ENCODE measurements around the gene PEDS1. TPM values are rescaled to one million over a fixed set of nuclear protein-coding genes. Genes with fewer than 3 reads are reported as not detected.
"Not testable (repeated sequence)": the region's sequence is repeated elsewhere in the genome, so short reads cannot be mapped to it uniquely, and the experiment has no call there.

The PEDS1 gene
- total RNA-seq: 9.1 TPM

DNA sequence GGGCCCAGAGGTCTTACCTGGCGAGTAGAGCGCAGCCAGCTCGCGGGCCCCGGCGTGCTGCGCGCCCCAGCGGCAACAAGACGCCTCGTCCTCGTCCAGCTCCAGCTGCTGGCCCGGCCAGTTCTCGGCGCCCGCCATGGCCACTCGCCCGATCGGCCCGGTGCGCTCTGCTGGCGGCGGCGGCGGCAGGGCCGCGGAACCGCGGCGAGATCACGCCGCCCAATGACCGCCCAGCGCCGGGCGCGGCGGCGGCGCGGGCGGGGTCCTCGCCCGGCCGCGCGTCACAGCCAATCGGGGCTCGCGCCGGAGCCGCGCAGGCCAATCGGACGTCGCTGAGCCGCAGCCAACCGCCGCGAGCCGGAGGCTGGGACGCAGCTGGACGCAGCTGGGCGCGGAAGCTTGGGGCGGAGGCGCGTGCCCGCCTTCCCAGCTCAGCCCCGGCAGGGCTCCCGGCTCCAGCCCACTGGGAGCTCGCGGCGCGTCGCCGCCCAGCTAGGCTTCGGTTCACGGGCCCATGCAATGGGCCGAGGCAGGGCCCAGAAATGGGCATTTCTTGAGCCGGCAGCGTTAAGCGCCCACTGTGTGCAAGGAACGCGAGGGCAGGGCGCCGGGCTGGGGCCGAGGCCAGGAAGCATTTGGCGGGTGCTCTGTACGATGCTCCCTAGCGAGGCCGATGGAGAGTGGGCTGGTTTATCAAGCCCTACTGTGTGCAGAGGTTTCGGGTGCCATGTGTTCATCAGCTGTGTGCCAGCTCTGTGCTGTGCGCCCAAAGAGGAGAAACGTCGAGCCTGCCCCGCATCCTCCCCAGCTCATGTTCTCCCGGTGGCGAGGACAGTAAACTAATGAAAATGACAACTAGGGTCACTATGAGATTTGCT is at the start of gene PEDS1:
Gene PEDS1, minus strand, starts transcription at position 224 of the 878 bp plus-strand sequence. Its CDS starts 86 bp downstream, at position 138.
- ATAC-seq (peak; percentile 94), DNase-seq (ENCODE audit: low spot score) (peak; percentile 93)

DNA sequence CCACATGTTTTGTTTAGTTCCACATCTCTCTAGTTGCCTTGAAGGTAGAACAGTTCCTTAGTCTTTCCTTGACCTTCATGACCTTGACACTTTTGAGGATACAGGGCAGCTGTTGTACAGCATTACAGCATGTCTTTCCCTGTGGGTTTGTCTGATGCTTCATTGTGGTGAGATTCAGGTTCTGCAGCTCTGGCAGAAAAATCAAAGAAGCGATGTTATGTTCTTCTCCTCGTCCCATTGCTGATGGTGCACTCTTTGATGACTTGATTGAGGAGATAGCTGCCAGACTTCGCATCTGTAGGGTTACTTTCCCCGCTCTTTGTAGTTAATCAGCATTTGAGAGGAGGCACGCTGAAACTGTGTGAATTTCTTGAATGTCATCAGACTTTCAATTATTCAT is 49.2 kb upstream of the PEDS1 start:
- DNase-seq (ENCODE audit: low spot score) (no peak), ATAC-seq (no peak)

DNA sequence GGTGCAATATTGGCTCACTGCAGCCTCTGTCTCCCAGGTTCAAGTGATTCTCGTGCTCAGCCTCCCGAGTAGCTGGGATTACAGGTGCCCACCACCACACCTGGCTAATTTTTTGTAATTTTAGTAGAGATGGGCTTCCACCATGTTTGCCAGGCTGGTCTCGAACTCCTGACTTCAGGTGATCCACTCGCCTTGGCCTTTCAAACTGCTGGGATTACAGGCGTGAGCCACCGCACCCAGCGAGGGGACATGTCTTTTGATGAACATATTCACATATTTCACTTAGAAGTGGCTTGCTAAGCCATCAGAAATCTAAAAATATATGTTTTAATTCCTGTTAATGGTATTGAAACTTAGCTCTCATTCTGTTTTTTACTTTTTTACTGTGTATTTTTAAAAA is 48.2 kb upstream of the PEDS1 start:
- not testable (repeated sequence) for ATAC-seq; DNase-seq (ENCODE audit: low spot score)

- peak; percentile 66 for ATAC-seq
- DNase-seq (ENCODE audit: low spot score): no peak
Measured at GRCh38 chr20:50200482-50201104, 47.1 kb upstream of the PEDS1 start.

DNA sequence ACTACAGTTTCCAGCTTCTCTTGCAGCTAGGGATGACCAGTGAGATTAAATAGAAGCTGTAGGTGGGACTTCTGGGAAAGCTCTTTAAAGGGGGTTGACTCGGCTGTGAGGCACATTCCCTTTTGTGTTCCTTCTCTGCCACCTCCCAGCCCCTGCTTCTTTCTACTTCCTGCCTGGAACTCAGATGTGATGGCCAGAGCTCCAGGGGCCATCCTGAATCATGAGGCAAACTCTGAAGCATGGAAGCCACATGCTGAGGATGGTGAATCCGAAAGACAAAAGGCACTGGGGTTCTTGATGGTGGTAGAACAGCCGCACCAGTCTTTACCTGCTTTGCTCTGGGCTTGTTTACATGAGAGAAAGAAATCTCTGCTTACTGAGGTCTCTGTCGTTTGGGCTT is 46.2 kb upstream of the PEDS1 start:
- ATAC-seq: no peak

GRCh38 chr20:50198716-50199115 is 45.2 kb upstream of the PEDS1 start:
- DNase-seq (ENCODE audit: low spot score) (no peak), ATAC-seq (no peak)

More for the DNA sequence above, 46.2 kb upstream of the PEDS1 start:
- no peak for DNase-seq (ENCODE audit: low spot score)

GRCh38 chr20:50198180-50198666 is 44.7 kb upstream of the PEDS1 start:
- ATAC-seq (no peak), DNase-seq (ENCODE audit: low spot score) (no peak)

DNA sequence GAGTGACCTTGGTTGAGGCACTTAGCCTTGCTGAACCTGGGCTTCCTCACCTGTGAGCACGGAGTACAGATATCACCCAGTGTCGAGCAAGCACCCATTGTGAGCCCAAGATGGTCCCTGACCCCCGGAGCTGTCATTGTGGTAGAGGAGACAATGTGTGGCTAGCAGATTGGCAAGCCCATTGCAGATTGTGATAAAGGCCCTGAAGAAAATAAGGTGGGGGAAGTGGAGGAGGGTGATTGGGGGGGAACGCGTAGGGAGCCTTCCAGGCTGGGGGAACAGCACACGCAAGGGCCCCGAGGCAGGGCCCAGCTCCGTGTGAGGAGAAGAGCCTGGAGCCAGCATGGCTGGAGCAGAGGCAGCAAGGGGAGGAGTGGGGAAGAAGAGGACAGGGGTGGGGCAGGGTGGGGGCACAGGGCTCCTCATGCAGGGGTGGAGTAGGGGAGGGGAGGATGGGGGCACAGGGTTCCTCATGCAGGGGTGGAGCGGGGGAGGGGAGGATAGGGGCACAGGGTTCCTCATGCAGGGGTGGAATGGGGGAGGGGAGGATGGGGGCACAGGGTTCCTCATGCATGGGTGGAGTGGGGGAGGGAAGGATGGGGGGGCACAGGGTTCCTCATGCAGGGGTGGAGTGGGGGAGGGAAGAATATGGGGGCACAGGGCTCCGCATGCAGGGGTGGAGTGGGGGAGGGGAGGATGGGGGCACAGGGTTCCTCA is 44.1 kb upstream of the PEDS1 start:
- ATAC-seq (no peak), DNase-seq (ENCODE audit: low spot score) (no peak)

- DNase-seq (ENCODE audit: low spot score) (no peak), ATAC-seq (no peak)
Measured at GRCh38 chr20:50196896-50197295, 43.4 kb upstream of the PEDS1 start.

DNA sequence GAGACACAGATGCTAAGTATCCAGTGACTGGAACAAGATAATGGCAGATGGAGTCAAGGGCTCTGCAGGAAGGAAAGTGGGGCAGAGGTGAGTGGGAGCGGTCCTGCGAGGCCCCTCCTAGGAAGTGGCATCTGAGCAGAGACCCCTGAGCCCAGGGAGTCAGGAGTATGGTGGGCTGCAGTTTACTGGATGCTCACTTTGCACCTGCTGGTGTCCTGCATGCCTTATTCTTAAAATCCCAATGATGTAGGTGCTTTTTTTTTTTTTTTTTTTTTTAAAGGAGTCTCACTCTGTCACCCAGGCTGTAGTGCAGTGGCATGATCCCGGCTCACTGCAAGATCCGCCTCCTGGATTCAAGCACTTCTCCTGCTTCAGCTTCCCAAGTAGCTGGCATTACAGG is 42.7 kb upstream of the PEDS1 start:
- DNase-seq (ENCODE audit: low spot score): no peak
- no peak for ATAC-seq

- peak; percentile 0 for ATAC-seq
- DNase-seq (ENCODE audit: low spot score): no peak
Measured at GRCh38 chr20:50195524-50196120, 42.1 kb upstream of the PEDS1 start.

- DNase-seq (ENCODE audit: low spot score) (peak; percentile 75), ATAC-seq (peak; percentile 6)
Measured at GRCh38 chr20:50194831-50195523, 41.5 kb upstream of the PEDS1 start.

DNA sequence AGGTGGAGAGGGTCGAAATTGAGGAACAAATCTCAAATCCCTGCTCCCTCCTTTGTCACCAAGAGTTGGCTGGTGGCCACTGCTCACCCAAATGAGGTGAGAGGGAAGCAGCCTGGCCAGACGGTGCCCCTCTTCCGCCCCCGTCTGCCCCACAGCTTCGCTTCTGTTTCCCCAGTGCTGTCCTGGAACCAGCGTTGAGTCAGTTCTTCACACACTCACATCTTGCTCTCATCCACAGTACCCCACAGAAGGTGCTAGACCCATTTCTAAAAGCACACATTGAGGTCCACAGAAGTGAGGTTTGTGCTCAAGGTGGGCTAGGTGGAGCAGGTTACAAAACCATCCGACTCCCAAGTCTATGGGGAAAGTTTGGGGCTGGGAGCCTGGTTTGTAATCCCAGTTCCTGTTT is 40.9 kb upstream of the PEDS1 start:
- DNase-seq (ENCODE audit: low spot score) (no peak), ATAC-seq (no peak)

- DNase-seq (ENCODE audit: low spot score): peak; percentile 80
- peak; percentile 2 for ATAC-seq
Measured at GRCh38 chr20:50193836-50194421, 40.4 kb upstream of the PEDS1 start.

DNA sequence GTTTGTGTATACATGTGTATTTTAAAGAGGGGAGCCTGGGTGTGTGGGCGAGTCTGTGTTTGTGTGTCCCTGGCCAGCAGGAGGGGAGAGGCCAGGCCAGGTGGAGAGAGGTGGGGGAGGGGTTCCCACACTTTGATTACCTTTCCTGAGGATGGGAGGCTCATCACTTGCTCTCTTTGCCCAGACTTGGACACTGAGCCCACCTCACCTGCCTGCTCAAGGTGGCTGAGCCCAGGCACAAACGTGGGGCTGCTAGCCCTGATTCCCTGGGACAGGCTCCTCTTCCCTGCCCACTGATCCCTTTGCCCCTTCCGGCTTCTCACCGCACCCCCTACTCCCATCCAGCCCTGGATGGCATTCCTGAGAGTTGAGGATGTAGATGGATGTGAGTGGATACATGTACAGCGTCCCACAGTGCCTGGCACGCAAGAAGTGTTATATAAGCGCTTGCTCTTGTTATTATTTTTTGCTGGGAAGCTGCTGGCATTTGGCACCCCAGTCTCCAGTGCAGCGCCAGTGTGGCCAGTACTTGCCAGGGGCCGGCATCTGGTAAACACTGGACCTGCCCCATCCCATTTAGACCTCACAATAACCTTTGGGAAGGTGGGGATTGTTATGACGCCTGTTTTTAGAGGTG is 39.8 kb upstream of the PEDS1 start:
- DNase-seq (ENCODE audit: low spot score) (peak; percentile 57), ATAC-seq (no peak)

GRCh38 chr20:50192364-50193198 is 39.1 kb upstream of the PEDS1 start:
- ATAC-seq (no peak), DNase-seq (ENCODE audit: low spot score) (peak; percentile 64)

DNA sequence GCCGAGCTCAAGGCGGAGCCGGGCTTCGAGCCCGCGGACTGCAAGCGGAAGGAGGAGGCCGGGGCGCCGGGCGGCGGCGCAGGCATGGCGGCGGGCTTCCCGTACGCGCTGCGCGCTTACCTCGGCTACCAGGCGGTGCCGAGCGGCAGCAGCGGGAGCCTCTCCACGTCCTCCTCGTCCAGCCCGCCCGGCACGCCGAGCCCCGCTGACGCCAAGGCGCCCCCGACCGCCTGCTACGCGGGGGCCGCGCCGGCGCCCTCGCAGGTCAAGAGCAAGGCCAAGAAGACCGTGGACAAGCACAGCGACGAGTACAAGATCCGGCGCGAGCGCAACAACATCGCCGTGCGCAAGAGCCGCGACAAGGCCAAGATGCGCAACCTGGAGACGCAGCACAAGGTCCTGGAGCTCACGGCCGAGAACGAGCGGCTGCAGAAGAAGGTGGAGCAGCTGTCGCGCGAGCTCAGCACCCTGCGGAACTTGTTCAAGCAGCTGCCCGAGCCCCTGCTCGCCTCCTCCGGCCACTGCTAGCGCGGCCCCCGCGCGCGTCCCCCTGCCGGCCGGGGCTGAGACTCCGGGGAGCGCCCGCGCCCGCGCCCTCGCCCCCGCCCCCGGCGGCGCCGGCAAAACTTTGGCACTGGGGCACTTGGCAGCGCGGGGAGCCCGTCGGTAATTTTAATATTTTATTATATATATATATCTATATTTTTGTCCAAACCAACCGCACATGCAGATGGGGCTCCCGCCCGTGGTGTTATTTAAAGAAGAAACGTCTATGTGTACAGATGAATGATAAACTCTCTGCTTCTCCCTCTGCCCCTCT is 38.2 kb upstream of the PEDS1 start:
- ATAC-seq: no peak
- peak; percentile 60 for DNase-seq (ENCODE audit: low spot score)

- no peak for DNase-seq (ENCODE audit: low spot score)
- ATAC-seq: peak; percentile 0
Measured at GRCh38 chr20:50191065-50191543, 37.6 kb upstream of the PEDS1 start.

Data from left lobe of liver (tissue), 2 donors.